ENCODE measurements around the gene EXOC4. TPM values are rescaled to one million over a fixed set of nuclear protein-coding genes. Genes with fewer than 3 reads are reported as not detected.

Gene EXOC4
- total RNA-seq, 2 donors from 2014 or later = 52.4 to 74.0 TPM

DNA sequence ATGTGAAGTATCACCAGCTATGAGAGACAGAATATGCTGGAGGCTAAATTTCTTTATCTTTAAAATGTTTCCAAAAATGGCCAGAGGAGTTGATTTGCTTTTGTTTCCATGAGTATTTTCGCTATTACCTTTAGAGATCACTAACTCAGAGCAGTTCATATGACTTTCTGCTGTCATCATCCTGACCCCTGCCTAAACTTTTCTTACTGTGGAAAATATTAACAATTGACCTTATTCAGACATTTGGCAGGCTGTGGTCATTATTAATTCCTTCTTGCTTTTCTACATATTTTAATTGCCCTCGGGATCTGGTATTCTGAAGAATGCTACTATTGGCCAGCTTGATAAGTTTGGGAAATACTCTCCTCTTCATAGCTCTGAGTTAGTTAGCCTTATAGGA, 156.5 kb downstream of the EXOC4 start:
- Mint-ChIP-seq H3K27ac (no peak overlapping the region), H3K9me3 (peaks cover 5 to 15% of the 10 kb centered on the region in 2 donors)

DNA sequence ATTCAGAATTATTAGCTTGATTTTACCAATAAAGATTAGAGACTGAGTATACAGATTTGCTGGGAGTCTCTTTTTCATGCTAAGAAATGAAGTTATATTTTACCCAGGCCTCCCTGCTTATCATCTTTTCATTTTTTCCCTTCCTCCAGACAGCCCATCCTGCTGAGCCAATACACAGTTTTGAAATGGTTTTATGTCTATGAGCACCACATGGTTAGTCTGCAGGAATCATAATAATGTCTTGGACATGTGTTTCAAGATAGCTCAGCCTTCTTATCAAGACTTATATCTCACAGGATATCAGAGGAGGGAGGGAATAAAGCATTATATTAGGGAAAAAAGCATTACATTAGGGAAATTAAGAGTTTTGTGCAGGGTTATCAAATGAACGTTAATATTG, 157.1 kb downstream of the EXOC4 start:
- ATAC-seq = no peak
- H3K9me3 Mint-ChIP-seq = peaks cover 5 to 15% of the 10 kb centered on the region in 2 donors
- no peak overlapping the region for H3K27ac Mint-ChIP-seq
- no peak for DNase-seq (ENCODE audit: low spot score in 2 of 2)
- H3K36me3 Mint-ChIP-seq = peaks cover 8 to 9% of the 10 kb centered on the region in 2 donors

More for the DNA sequence above, 156.5 kb downstream of the EXOC4 start:
- ATAC-seq (no peak), DNase-seq (ENCODE audit: low spot score in 2 of 2) (no peak)
- peaks cover 8 to 9% of the 10 kb centered on the region in 2 donors for H3K36me3 Mint-ChIP-seq

DNA sequence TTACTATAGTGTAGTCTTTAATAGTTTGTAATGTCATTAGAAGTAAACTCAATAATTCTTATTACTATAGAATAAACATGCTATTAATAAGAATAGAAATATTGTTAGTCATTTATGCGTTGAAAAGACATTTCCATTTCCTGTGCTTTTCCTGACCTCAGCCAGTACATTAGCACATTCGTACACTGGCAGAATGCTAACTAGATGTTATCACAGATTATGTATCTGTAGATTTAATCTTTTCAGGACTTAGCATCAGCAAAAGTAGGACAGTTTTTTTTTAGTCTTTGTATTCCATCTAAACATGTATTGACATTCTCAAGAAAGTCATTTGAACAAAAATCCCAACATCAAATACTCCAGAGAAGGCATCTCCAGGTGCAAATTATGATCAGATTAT, 158.5 kb downstream of the EXOC4 start:
- peaks cover 5 to 15% of the 10 kb centered on the region in 2 donors for H3K9me3 Mint-ChIP-seq
- DNase-seq (ENCODE audit: low spot score in 2 of 2) (no peak), ATAC-seq (no peak)
- no peak overlapping the region for H3K27ac Mint-ChIP-seq
- H3K36me3 Mint-ChIP-seq = peaks cover 9% of the 10 kb centered on the region in 2 donors

DNA sequence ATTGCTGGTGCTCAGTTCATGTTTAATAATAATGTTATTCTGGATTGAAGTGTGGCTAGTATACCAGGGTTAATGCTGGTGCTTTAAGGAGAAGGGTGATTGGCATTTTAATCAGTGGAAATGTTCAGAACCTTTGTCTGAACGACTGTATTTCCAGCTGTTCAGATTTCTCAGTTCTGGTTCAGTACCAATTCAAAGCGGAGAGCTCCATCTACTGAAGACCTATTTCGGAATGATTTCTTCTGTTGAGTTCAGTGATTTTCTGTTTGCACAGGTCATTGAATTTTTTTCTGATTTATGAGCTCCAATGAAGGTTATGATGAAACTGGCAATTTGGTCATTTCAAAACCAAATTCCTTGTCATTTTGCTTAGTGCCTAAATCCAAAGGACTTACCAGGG, 160.1 kb downstream of the EXOC4 start:
- peaks cover 0 to 7% of the 10 kb centered on the region in 2 donors for H3K9me3 Mint-ChIP-seq
- H3K36me3 Mint-ChIP-seq = peaks cover 0 to 5% of the 10 kb centered on the region in 2 donors
- H3K27ac Mint-ChIP-seq = no peak overlapping the region
- ATAC-seq (no peak), DNase-seq (ENCODE audit: low spot score in 2 of 2) (no peak)

DNA sequence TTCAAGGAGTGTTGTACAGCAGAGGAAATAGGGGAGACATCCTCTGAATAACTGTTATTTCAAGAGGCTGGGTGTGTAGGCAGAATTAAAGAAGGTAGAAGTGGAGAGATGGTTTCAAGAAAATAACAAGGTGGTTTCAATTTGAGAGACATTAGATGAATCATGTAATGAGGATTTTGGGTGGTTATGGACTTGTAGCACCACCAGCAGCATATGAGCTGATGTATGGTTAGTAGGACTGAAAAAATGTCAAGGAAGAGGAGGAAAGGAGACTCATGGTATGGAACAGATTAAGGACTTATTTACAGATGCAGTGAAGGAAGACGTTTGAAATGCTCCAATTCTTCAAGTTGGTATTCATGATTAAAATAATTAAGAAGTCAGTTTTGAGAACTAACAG, 166.2 kb downstream of the EXOC4 start:
- DNase-seq (ENCODE audit: low spot score in 2 of 2) = no peak
- ATAC-seq = peak; percentile 24 to 64
- no peak overlapping the region for H3K27ac Mint-ChIP-seq
- peaks cover 5 to 7% of the 10 kb centered on the region in 2 donors for H3K9me3 Mint-ChIP-seq
- peaks cover 11 to 17% of the 10 kb centered on the region in 2 donors for H3K36me3 Mint-ChIP-seq

DNA sequence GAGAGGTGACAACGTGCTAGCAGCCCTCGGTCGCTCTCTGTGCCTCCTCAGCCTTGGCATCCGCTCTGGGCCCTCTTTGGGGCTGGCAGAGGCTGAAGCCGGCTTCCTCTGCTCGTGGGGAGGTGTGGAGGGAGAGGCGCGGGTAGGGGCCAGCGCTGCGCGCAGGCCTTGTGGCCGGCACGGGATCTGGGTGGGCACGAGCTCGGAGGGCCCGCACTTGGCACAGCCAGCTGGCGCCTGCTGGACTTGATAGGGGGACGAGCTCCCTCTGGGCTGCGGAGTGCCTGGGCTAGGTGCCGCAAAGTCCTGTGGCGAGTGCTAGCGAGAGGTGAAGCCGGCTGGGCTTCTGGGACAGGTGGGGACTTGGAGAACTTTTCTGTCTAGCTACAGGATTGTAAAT, 170.7 kb downstream of the EXOC4 start:
- Mint-ChIP-seq H3K9me3 (peaks cover 8 to 22% of the 10 kb centered on the region in 2 donors), H3K36me3 (peaks cover 22 to 32% of the 10 kb centered on the region in 2 donors), H3K27ac (no peak overlapping the region)
- DNase-seq (ENCODE audit: low spot score in 2 of 2) = no peak
- ATAC-seq = no peak

DNA sequence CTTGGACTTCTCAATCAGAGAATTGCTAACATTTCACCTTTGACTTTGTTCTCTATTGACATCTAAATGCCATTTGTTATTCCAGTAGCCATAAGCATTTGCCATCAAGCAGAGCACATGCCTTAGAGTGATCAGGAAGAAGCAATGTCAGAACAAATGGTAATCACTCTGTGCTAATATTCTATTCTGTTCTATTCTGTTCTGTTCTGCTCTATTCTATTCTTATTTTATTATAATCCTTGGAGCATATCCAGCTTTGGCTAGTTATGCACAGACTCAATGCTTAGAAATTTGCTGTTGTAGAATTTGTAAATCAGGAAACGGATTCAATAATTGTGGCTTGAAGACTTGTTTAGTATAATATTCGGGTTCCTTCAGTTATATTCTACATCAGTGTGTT, 175.4 kb downstream of the EXOC4 start:
- Mint-ChIP-seq H3K9me3 (peaks cover 4 to 19% of the 10 kb centered on the region in 2 donors), H3K36me3 (peaks cover 17 to 24% of the 10 kb centered on the region in 2 donors), H3K27ac (no peak overlapping the region)
- no peak for ATAC-seq
- DNase-seq (ENCODE audit: low spot score in 2 of 2) = no peak

DNA sequence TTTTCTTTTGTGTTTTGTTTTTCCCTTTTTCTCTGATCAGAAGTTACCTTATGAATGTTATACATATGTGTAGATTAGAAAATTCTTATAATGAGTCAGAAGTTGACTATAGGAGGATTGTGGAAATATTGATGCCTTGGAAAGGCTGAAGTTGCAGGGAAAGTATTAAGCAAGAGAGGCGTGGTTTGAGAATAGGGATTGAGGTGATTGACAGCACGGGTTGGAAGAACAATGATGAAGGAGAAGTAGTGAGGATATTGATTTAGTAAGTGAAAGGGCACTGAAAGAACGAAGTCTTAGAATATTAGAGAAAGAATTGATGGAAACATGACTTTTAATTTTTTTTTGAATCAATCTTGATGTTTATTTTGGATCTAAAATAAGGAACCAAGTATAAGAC, 176.0 kb downstream of the EXOC4 start:
- H3K36me3 Mint-ChIP-seq = peaks cover 12 to 23% of the 10 kb centered on the region in 2 donors
- H3K27ac Mint-ChIP-seq = no peak overlapping the region
- ATAC-seq (no peak), DNase-seq (ENCODE audit: low spot score in 2 of 2) (no peak)
- peaks cover 4 to 19% of the 10 kb centered on the region in 2 donors for H3K9me3 Mint-ChIP-seq

DNA sequence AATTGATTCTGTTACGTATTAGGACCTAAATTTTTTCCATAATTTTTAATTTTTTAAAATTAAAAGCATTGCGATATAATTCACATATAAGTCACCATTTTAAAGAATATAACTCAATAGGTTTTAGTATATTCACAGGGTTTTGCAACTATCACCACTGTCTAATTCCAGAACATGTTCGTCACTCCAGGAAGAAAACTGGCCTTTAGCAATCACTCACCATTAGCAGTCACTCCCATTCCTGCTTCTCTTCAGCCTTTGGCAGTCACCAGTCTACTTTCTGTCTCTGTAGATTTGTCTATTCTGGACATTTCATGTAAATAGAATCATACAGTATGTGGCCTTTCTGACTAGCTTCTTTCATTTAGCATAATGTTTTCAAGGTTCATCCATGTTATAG, 176.5 kb downstream of the EXOC4 start:
- peaks cover 7 to 18% of the 10 kb centered on the region in 2 donors for H3K36me3 Mint-ChIP-seq
- no peak overlapping the region for H3K27ac Mint-ChIP-seq
- no peak for ATAC-seq
- DNase-seq (ENCODE audit: low spot score in 2 of 2) = no peak
- peaks cover 4 to 18% of the 10 kb centered on the region in 2 donors for H3K9me3 Mint-ChIP-seq

DNA sequence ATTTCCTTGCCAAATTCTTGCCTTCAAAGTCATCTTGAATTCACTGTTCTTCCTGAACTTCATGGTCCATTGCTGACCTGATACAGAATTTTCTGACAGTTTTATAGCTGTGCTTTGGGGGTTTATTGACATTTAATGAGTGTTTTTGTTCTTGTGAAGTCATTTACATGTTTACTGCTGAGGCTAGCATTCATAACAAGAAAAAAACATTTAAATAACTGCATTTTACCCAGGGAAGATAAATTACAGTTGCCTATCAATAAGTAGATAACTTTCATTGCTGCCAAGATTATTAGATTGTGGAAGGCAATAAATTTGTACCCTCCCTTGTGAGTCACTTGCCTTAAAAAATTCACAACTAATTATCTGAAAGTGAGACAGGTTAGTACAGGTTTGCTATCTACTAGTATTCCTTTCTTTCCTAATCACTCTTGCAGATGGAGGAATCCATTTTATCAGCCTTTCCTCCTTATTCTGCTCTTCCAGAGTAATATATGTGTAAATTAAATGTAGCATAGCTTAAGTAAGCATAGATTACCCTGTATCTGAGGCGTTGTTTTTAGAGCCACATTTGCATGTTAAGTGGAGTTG, 178.4 kb downstream of the EXOC4 start:
- Mint-ChIP-seq H3K36me3 (no peaks in the 10 kb centered on the region), H3K27ac (no peak overlapping the region), H3K9me3 (peaks cover 0 to 4% of the 10 kb centered on the region in 2 donors)
- ATAC-seq = no peak
- no peak for DNase-seq (ENCODE audit: low spot score in 2 of 2)

DNA sequence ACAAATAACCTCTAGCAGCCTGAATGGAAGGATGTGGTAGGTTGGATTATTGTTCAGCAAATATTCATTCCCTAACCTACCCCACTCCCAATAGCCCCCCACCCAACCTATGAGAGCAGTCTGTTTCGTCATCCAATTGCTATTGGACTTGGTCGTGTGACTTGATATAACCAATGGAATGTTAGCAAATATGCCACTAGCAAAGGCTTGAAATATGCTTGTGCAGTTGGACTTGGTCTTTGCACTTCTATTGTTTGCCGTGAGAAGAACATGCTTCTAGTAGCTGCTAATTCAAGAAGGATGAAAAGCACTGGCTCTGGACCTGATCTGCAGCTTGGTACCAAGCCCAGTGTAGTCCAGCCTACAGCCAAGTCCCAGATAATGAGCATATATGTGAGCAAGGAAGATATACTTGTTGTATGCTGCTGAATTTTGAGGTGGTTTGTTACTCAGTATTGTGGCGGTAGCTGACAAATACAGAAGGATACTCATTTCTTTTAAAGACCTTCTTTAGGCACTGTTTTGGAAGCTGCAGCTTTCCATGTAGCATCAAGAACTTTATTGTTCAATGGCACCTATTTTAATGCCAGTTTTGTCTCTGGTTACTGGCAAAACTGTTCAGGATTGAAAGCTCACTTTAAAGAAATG, 180.4 kb downstream of the EXOC4 start:
- DNase-seq (ENCODE audit: low spot score in 2 of 2) = no peak
- Mint-ChIP-seq H3K36me3 (peaks cover 0 to 6% of the 10 kb centered on the region in 2 donors), H3K27ac (no peak overlapping the region), H3K9me3 (peaks cover 0 to 4% of the 10 kb centered on the region in 2 donors)
- ATAC-seq = no peak

DNA sequence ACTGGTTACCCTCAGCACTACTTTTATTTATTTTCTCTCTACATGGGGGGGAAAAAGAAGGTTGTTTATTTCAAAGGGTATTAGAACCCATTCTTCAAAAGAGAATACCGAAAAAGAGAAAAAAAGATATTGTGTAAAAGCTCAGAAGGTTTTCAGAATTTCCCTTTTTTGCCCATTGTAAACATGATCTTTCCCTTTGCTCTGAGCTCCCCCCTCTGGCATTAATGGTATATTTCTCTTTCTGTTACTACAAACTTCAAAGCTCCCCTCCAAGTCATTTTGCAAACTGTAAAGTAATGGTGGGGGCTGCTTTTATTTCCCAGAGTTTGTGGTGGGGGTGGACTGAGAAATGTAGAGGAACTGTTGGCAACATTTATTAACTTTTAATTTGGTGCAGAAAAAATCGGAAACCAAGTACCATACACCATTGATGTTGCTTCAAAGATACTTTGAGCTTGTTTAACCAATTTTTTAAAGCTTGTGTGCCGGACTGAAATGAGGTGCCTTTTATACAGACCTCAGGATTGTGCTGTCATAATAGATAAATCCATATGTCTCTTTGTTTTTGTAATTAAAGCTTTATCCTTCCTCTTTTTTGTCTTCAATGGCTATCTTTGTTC, 181.5 kb downstream of the EXOC4 start:
- Mint-ChIP-seq H3K9me3 (no peaks in the 10 kb centered on the region), H3K27ac (no peak overlapping the region), H3K36me3 (peaks cover 0 to 9% of the 10 kb centered on the region in 2 donors)
- ATAC-seq (peak in 1 of 2 donors; percentile 41), DNase-seq (ENCODE audit: low spot score in 2 of 2) (no peak)

DNA sequence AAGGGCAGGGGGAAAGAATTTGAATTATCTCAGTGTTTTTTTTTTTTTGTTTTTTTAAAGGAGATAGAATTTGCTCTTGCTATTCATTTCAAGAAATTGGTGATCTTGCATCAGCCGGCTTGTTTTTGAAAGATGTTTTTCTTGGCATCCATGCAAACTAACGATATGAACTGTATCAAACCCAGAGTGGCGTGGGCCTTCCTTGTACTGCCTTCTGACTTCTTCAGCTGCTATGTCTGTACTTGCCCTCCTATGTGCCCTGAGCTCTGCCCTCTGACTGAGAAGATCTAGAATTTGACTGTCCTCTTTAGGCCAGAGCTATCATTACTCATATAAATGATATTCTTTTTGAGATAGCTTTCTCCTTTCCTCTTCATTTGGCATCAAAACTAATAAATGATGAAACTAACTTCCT, 183.1 kb downstream of the EXOC4 start:
- Mint-ChIP-seq H3K27ac (no peak overlapping the region), H3K9me3 (no peaks in the 10 kb centered on the region), H3K36me3 (peaks cover 0 to 9% of the 10 kb centered on the region in 2 donors)
- no peak for DNase-seq (ENCODE audit: low spot score in 2 of 2)
- ATAC-seq = no peak

DNA sequence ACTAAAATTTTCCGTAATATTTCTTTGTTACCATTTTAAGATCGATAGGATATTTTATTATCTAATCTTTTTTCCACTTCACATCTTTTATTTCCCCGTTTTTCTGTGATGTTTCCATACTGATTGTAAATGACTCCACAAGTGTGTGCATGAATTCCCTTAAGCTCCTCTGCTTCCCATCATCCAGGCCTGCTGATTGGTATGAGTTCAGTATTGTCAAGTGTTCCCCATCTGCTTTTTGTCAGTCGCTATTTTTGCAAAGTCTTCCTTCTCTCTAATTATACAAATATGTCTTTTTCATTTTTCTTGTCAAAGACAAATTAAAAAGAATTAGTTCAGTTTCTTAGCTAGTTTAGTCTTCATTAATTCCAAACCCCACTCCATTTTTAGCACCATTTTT, 184.7 kb downstream of the EXOC4 start:
- Mint-ChIP-seq H3K9me3 (peaks cover 0 to 7% of the 10 kb centered on the region in 2 donors), H3K27ac (no peak overlapping the region), H3K36me3 (peaks cover 0 to 9% of the 10 kb centered on the region in 2 donors)
- no peak for DNase-seq (ENCODE audit: low spot score in 2 of 2)
- ATAC-seq = no peak

DNA sequence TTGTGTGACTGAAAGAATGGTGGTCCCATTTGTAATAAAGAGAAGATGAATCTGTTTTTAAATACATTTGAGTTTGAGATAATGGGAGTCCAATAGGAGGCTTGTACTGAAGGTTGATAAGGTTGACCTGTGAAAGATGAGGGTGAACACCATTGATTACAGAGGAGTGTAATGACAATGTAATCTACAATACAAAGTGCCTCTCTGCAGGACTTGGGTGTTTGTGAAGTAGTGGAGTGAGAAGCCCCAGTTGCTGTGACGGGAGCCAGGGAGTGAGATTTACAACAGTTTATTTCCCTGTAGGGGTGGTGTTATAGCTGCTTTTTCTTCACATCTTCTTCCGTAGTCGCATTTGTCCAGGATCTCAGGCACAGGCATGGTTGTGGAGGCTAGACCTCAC, 189.9 kb downstream of the EXOC4 start:
- no peak for DNase-seq (ENCODE audit: low spot score in 2 of 2)
- Mint-ChIP-seq H3K27ac (no peak overlapping the region), H3K9me3 (peaks cover 0 to 10% of the 10 kb centered on the region in 2 donors), H3K36me3 (peaks cover 0 to 6% of the 10 kb centered on the region in 2 donors)
- no peak for ATAC-seq

DNA sequence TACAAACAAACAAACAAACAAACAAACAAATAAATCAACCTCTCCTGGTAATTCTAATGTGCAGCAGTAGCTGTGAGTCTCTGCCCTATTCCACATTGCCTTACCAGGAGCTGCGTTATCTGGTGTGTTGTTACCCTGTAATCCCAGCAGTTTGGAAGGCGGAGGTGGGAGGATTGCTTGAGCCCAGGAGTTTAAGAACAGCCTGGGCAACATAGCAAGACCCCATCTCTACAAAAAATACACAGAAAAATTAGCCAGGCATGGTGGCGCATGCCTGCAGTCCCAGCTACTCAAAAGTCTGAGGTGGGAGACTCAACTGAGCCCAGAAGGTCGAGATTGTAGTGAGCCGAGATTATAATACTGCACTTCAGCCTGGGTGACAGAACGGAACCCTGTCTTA, 192.7 kb downstream of the EXOC4 start:
- ATAC-seq = no peak
- no peak overlapping the region for H3K27ac Mint-ChIP-seq

DNA sequence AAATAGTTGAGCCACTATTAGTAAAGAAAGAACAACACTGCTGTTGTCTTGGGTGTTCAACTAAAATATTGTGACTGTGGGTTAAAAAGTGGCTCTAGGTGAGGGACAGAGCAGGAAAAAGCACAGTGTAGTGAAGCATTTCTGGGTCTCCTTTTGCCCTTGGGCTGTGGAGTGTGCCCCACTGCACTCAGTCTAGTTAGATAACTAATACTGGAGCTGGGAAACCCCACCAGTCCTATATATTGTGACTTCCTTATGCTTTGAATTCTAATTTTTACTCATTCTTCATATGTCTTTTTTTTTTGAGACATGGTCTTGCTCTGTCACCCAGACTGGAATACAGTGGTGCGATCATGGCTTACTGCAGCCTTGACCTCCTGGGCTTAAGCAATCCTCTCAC, 195.1 kb downstream of the EXOC4 start:
- Mint-ChIP-seq H3K27ac (no peak overlapping the region), H3K9me3 (no peaks in the 10 kb centered on the region), H3K36me3 (no peaks in the 10 kb centered on the region)
- no peak for ATAC-seq
- no peak for DNase-seq (ENCODE audit: low spot score in 2 of 2)

More for the DNA sequence above, 192.7 kb downstream of the EXOC4 start:
- Mint-ChIP-seq H3K36me3 (no peaks in the 10 kb centered on the region), H3K9me3 (peaks cover 0 to 10% of the 10 kb centered on the region in 2 donors)
- no peak for DNase-seq (ENCODE audit: low spot score in 2 of 2)

Data from activated naive CD4-positive, alpha-beta T cell treated with anti-CD3 and anti-CD28 coated beads, Interleukin-2, amount 50 U/mL, for 72 hours (primary cell).